SKM-1 (cell line): ENCODE results near the gene MT1H.

Source experiments
- DNase-seq: peaks from one replicate; lab custom pipeline; 2025; ENCODE audit not compliant: unreplicated experiment; lab: John Stamatoyannopoulos, UW

Gene MT1H

DNA sequence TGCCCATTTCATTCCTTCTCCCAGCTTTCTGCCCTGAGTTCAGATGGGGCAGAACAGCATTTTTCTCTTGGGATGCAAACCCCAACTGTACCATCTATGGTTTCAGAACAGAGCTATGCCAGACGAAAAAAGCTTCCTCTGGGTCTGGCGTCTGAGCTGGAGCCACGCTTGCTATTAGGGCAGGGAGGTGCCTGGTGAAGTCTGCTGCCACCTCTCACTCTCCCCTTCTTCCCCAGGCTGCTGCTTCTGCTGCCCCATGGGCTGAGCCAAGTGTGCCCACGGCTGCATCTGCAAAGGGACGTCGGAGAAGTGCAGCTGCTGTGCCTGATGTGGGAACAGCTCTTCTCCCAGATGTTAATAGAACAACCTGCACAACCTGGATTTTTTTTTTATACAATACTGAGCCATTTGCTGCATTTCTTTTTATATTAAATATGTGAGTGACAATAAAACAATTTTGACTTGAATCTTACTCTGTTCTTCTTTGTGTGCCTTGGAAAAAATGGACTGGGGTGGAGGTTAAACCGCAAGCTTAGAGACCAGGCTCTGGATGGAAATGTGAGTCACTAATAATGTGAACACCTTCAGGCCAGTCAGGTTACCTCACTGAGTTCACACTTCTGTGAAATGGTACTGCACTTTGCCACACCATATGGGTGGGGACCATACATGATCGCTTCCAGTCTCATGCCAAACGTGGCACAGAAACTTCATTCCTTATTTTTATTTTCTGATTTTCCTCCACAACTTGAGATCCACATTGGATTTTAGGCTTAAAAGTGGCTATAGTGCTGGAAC lies 32.8 kb upstream of the MT1H start:
- no peak for DNase-seq

DNA sequence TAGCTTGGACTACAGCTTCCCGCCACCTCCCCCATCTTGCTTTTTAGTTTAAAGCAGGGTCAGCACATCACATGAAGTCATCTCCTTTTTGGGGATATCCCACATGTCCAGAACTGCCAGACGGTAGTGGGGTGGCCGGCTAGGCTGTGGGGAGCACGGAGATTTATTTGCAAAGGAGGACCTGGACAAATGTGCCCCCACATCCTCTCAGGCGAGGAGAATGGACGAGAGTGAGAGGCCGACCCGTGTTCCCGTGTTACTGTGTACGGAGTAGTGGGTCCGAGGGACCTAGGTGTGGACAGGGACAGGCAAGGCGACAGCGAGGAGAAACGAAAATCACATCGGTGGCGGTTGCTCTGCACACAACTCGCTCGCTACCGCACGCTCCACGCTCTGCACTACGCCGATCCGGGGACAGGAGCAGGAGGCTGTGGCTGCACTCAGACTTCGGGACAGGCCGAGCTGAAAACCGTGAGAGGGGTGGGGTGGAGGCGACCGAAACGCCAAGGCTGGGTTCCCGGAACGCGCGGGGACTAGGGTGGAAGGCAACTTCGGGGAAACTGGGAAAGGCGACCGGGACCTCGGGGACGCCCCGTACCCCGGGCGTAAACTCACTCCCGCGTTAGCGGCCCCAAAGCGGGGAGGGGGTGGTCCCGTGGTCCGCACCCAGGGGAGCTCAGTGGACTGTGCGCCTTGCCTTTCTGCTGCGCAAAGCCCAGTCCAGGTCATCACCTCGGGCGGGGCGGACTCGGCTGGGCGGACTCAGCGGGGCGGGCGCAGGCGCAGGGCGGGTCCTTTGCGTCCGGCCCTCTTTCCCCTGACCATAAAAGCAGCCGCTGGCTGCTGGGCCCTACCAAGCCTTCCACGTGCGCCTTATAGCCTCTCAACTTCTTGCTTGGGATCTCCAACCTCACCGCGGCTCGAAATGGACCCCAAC lies 31.5 kb upstream of the MT1H start, which contains the start of gene MT1A:
Gene MT1A (plus strand): TSS at position 853 of the 937 bp plus-strand sequence. CDS start 73 bp downstream, at position 926.
- no peak for DNase-seq

GRCh38 chr16:56639045-56639444 lies 30.6 kb upstream of the MT1H start:
- DNase-seq, result no peak

DNA sequence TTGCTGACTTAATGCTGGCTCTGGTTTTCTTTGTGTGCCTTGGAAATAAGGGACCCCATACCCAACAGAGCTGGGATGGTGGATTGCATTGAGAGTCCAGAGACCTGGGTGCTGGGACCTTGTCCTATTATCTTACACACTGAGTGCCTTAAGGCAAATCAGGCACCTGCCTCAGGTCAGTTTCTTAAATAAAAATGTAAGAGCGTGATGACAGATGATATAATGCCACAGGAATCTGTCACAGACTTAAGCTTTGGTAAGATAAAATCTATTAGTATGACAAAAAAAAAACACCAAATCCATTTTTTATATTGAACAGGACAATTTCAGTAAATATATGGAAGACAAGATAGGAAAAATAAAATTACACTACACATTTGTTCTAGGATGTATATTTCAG lies 29.5 kb upstream of the MT1H start:
- DNase-seq, result no peak

GRCh38 chr16:56641166-56641565 lies 28.4 kb upstream of the MT1H start:
- no peak for DNase-seq

- no peak for DNase-seq
Measured at GRCh38 chr16:56643080-56643778, 26.4 kb upstream of the MT1H start.

DNA sequence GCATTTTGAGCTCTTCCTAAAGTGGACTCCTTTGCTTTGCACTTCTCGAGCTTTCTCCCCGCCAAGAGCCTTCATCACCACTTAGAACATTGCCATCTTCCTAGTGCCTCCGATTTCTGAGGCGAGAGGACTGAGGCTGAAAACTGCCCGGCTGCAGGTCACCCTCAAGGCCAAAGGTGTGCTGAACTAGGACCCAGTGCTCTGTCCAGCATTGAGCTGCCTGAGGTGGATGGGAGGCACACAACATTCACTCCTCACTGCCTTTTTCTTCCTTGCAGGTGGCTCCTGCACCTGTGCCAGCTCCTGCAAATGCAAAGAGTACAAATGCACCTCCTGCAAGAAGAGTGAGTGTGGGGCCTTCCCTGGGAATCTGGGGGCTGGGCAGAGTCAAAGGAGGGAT lies 25.8 kb upstream of the MT1H start:
- DNase-seq, result no peak

DNA sequence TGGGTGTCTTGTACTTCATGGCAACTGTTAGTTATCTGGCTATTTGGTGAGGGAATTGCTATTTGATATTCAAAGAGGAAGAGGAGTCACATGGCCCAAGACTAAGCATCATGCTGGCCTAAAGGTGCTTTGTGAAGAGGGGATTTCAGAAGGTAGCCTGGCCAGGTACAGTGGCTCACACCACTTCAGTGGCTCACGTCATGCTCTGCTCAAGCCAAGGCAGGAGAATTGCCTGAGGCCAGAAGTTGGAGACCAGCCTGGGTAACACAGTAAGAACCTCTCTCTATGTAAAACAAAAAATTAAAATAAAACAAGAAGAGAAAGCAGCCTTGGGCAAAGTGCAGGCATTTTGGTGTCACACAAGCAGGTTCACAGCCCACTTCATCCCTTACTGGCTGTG lies 24.3 kb upstream of the MT1H start:
- DNase-seq, result no peak

- DNase-seq, result no peak
Measured at GRCh38 chr16:56645838-56646237, 23.8 kb upstream of the MT1H start.

GRCh38 chr16:56647641-56648431 lies 21.8 kb upstream of the MT1H start:
- no peak for DNase-seq

DNA sequence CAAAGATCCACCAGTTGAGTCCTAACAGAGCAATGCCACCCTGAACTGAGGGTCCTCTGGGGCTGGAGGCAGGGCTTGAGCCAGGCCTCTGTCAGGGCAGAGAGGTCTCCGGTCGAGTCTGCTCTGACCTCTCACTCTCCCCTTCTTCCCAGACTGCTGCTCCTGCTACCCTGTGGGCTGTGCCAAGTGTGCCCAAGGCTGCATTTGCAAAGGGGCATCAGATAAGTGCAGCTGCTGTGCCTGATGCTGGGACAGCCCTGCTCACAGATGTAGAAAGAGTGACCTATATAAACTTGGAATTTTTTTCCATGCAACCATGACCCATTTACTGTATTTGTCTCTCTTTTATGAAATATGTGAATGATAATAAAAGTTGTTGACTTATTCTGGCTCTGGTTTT lies 20.3 kb upstream of the MT1H start:
- DNase-seq, result no peak

DNA sequence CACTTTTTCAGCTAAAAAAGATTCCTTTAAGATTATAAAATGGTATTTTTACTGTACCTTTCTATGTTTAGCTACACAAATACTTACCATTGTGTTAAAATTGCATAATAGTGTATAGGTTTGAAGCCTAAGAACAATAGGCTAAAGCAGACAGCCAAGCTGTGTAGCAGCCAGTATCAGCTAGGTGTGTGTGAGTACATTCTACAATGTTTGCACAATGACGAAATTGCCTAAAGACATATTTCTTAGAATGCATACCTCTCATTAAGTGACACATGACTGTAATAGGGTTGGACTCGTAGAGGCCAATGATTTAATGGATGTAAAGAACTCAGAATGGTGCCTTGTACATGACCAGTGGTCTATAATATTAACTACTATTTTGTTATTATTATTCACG lies 19.8 kb upstream of the MT1H start:
- DNase-seq, result no peak

DNA sequence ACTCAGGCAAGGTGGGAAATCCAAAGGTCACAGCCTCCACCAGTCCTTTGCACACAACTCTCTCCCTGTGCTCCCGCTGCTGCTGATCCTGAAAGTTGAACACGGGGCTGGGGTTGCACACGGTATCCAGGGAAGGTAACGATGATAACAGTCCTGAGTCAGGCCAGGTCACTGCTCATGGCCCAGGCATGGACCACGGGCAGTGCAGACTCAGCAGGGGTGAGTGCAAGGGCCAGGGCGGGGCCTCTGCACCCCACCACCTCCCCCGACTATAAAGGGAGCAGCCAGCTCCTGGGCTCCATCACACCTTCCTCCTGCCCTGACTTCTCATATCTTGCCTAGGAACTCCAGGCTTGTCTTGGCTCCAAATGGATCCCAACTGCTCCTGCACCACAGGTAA lies 18.0 kb upstream of the MT1H start, which contains the start of gene MT1B:
Gene MT1B (plus strand): TSS at position 301 of the 400 bp plus-strand sequence. CDS start 68 bp downstream, at position 369.
- no peak for DNase-seq

DNA sequence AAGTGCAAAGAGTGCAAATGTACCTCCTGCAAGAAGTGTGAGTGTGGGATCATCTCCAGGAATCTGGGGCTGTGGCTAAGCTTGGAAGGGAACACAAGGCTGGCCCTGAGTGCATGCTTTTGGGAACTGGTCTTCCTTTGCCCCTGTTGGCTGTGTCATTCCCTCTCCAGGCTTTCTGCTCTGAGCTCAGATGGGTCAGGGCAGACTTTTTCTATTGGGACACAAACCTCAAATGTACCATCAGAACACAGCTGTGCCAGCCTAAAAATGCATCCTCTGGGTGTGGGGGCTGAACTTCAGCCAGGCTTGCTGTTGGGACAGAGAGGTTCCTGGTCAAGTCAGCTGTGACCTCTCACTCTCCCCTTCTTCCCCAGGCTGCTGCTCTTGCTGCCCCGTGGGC lies 17.0 kb upstream of the MT1H start:
- no peak for DNase-seq

DNA sequence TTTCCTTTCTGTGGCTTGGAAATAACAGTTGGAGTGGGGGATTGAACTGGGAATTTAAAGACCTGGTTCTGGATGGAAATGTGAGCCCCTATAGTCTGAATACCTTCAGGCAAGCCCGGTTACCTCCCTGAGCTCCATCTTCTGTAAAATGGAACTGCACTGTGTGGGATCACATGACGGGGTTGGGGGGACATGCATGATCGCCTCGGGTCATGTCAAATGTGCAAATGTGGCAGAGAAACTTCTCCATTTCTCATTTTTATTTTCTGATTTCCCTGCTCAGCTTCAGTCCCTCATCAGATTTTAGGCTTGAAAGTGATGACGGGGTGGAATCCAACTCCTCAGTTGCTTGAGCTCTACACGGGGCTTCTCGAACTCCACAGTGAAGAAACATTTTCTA lies 16.4 kb upstream of the MT1H start:
- no peak for DNase-seq

- peak; percentile 23 for DNase-seq
Measured at GRCh38 chr16:56657555-56658326, 11.9 kb upstream of the MT1H start, which contains the start of gene MT1F. Gene MT1F, plus strand, starts transcription at chr16:56657959. Its CDS starts 100 bp downstream, at chr16:56658059.

- DNase-seq, result no peak
Measured at GRCh38 chr16:56658327-56658875, 11.2 kb upstream of the MT1H start.

GRCh38 chr16:56662357-56663354 lies 7.0 kb upstream of the MT1H start:
- no peak for DNase-seq
